ENCODE measurements around the gene LARGE1. TPM values are rescaled to one million over a fixed set of nuclear protein-coding genes. Genes with fewer than 3 reads are reported as not detected.
A peak's percentile ranks its signal among the peaks of the same experiment; 100 is the strongest.

LARGE1 gene
- total and polyA plus RNA-seq, 8 donors: 4.1 to 29.3 (median 13.7) TPM

DNA sequence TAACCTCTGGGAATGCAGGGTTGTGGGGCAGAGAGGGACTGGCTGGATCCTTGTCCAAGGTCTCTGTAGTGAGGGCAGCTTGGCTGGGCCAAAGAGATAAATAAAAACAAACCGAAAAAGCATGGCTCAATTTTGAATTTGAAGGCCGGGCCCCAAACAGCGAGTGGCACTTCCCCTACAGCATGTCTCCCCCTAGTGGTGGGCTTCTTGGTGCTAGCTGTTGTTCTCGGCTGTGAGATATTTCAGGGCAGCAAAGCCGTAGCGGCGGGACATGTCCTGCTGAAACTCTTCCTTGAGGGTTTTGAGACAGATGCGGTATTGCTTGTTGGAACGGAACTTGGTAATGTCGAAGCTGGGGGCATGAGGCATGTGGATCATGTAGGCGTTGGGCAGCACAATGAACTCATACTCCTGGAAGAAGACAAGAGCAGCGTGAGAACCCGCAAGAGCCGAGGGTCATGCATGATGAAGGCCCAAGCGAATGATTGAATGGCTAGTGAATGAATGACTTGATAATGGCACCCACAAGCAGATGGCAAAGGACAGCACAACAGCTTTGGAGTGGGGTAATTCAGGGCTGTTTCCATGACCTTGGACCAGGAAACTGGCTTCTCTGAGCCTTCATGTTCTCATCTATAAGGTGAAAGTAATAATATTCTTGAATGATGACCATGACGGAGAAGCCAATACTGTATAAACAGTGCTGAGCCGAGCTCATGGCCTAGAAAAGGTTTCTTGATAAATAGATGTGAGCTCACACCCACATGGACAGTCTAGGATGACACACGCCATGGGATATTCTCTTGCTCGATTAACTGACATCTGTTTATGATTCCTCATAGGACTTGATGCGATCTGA lies 645.8 kb downstream of the LARGE1 start:
- Histone ChIP-seq H3K27me3 (no peaks in the 10 kb centered on the region), H3K9me3 (no peaks in the 10 kb centered on the region), H3K4me1 (peaks cover 0 to 16% (median 11%) of the 10 kb centered on the region in 3 donors), H3K4me3 (no peak overlapping the region), H3K36me3 (no peaks in the 10 kb centered on the region), H3K27ac (no peak overlapping the region)
- DNase-seq: no peak
- intact Hi-C loops (cut with DNase I): no loop called here
- 95% methylated on average over 20 of the region's 20 CpGs for WGBS, 2 donors
- no peak for FAIRE-seq
- TF ChIP-seq, protein P1, sequence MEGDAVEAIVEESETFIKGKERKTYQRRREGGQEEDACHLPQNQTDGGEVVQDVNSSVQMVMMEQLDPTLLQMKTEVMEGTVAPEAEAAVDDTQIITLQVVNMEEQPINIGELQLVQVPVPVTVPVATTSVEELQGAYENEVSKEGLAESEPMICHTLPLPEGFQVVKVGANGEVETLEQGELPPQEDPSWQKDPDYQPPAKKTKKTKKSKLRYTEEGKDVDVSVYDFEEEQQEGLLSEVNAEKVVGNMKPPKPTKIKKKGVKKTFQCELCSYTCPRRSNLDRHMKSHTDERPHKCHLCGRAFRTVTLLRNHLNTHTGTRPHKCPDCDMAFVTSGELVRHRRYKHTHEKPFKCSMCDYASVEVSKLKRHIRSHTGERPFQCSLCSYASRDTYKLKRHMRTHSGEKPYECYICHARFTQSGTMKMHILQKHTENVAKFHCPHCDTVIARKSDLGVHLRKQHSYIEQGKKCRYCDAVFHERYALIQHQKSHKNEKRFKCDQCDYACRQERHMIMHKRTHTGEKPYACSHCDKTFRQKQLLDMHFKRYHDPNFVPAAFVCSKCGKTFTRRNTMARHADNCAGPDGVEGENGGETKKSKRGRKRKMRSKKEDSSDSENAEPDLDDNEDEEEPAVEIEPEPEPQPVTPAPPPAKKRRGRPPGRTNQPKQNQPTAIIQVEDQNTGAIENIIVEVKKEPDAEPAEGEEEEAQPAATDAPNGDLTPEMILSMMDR (IDR thresholded peaks at IDR 0.05): no peak
- no peak for ATAC-seq

DNA sequence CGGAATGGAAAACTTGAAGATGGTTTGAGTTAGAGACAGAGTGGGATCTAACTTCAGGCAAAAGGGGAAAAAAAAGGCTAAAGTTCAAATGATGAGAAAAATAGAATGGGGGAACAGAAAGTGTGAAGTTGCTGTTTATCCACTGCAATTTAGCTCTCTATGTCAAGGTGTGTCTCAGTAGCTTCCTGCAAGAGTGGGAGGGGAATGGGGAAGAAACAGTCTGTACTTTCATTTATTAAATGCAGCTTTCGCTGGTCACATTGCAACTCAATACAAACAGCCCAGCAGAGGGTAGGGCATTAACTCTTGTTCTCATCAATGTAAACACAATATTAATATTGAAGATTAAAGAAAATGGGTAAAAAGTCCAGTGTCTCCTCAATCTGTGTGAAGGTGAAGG lies 647.4 kb downstream of the LARGE1 start:
- H3K27me3 ChIP-seq: no peaks in the 10 kb centered on the region
- FAIRE-seq: no peak
- no peak for DNase-seq
- H3K4me1 ChIP-seq: peaks cover 0 to 16% (median 11%) of the 10 kb centered on the region in 3 donors
- intact Hi-C loops (cut with DNase I): no loop called here
- TF ChIP-seq, protein P1 (IDR thresholded peaks at IDR 0.05): no peak
- peak overlapping the region in 1 of 4 donors; percentile 63 for H3K27ac ChIP-seq
- no peaks in the 10 kb centered on the region for H3K9me3 ChIP-seq
- 94 to 97% methylated on average over 2 of the region's 2 CpGs for WGBS, 2 donors
- H3K36me3 ChIP-seq: no peaks in the 10 kb centered on the region
- ATAC-seq: no peak
- no peak overlapping the region for H3K4me3 ChIP-seq

DNA sequence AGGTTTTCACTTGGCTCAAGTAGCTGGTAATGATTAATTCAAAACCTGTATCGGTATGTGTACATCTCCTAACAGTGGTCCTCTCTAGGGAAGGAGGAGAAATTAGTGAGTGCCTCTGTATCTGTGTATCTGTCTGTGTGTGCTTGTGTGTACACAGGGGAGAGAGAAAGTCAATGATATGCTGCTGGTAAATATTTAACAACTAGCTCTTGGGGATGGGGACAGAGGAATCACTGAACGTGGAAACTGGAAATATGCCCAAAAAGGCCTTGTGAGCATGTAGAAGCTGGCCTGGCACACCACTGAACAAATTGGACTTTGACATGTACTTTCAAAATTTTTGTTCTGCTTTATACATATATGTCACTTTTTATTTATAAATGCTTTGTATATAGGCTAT lies 648.1 kb downstream of the LARGE1 start:
- no peak overlapping the region for H3K4me3 ChIP-seq
- H3K4me1 ChIP-seq: peaks cover 0 to 16% (median 11%) of the 10 kb centered on the region in 3 donors
- H3K27me3 ChIP-seq: no peaks in the 10 kb centered on the region
- TF ChIP-seq, protein P1 (IDR thresholded peaks at IDR 0.05): no peak
- ATAC-seq: peak; percentile 67 to 81 (median 74)
- peak overlapping the region in 2 of 4 donors; percentile 50 to 63 for H3K27ac ChIP-seq
- H3K36me3 ChIP-seq: no peaks in the 10 kb centered on the region
- intact Hi-C loops (cut with DNase I): no loop called here
- H3K9me3 ChIP-seq: no peaks in the 10 kb centered on the region
- DNase-seq: peak in 3 of 6 donors; percentile 17 to 50 (median 26)
- 12 to 20% methylated on average over 2 of the region's 2 CpGs for WGBS, 2 donors
- no peak for FAIRE-seq

DNA sequence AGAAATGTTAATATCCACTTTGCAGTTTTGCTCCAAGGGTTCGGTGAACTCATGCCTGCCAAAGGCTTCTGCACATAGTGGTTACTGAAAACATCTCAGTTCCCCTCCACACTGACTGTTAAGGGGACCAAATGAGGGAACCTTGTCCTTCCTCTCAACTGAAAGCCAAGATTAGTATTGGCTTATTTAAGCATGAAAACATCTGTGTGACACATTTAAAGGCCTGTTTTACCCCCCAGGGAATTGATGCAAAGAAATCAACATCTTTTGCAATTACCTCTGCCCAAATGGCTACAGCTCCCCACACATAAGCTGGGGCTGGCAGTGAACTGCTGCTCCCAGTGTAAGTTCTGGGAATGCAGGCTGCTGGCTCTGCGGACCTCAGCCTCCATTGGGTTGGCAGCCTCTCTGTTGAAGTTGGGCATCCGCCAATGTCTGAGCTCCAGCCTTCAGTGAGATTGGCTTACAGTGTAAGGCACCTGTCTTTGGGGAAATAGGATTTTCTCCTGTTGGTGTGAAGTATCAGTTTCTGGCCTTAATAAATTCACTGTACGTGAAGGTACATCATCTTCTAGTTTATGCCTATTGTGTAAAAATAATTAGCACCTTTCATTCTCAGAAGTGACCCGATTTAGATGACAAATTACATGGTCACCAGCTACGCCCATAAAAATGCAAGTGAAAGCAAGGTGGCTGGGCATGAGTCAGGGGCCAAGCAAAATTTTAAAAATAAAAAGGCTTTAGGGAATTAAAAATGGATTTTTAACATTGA lies 648.7 kb downstream of the LARGE1 start:
- ATAC-seq (peak; percentile 94 to 99 (median 98)), FAIRE-seq (no peak), DNase-seq (peak; percentile 74 to 92 (median 86))
- intact Hi-C loops (cut with DNase I): no loop called here
- H3K4me1 ChIP-seq: peaks cover 0 to 16% (median 11%) of the 10 kb centered on the region in 3 donors
- no peaks in the 10 kb centered on the region for H3K27me3 ChIP-seq
- WGBS, 2 donors: 24 to 30% methylated on average over 6 of the region's 6 CpGs
- H3K27ac ChIP-seq: peak overlapping the region in 2 of 4 donors; percentile 50 to 63
- no peaks in the 10 kb centered on the region for H3K9me3 ChIP-seq
- H3K4me3 ChIP-seq: no peak overlapping the region
- H3K36me3 ChIP-seq: no peaks in the 10 kb centered on the region
- TF ChIP-seq, protein P1 (IDR thresholded peaks at IDR 0.05): no peak
